ENCODE results near the gene SPDEF.

- TF ChIP-seq CTCF (IDR thresholded peaks at IDR 0.05 in 4 of 5, conservative IDR thresholded peaks at IDR 0.05 in 1 of 5) (no peak), POLR2A (IDR thresholded peaks at IDR 0.05) (no peak)
These were observed 6.3 kb downstream of the SPDEF start for GRCh38 chr6:34549804-34550202.

Data from gastrocnemius medialis (tissue), 4 donors.